22Rv1 (cell line): ENCODE data around the gene AOPEP.

Experiments used
- ZFX ChIP-seq: fragments of 450-650 bp; IDR thresholded peaks from 2 replicates; pipeline ENCODE4 v1.6.1; 2017; ENCODE audit warnings: antibody characterized with exemption, borderline replicate concordance
- TF ChIP-seq, protein P1 (sequence below): fragments of 450-650 bp; IDR thresholded peaks from 2 replicates; pipeline ENCODE4 v1.5.1; 2017; ENCODE audit warnings: mild to moderate bottlenecking

GRCh38 chr9:94952565-94953373, 226.3 kb downstream of the AOPEP start:
- TF ChIP-seq, protein P1, sequence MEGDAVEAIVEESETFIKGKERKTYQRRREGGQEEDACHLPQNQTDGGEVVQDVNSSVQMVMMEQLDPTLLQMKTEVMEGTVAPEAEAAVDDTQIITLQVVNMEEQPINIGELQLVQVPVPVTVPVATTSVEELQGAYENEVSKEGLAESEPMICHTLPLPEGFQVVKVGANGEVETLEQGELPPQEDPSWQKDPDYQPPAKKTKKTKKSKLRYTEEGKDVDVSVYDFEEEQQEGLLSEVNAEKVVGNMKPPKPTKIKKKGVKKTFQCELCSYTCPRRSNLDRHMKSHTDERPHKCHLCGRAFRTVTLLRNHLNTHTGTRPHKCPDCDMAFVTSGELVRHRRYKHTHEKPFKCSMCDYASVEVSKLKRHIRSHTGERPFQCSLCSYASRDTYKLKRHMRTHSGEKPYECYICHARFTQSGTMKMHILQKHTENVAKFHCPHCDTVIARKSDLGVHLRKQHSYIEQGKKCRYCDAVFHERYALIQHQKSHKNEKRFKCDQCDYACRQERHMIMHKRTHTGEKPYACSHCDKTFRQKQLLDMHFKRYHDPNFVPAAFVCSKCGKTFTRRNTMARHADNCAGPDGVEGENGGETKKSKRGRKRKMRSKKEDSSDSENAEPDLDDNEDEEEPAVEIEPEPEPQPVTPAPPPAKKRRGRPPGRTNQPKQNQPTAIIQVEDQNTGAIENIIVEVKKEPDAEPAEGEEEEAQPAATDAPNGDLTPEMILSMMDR, result no peak
- TF ChIP-seq ZFX, result no peak
